Measurements from ENCODE around the gene CHKB. TPM values are rescaled to one million over a fixed set of nuclear protein-coding genes. Genes with fewer than 3 reads are reported as not detected.

CHKB gene
- total RNA-seq, 2 experiments from 2014 or later: 85.8 to 100 TPM

- ChIA-PET CTCF (ENCODE audit: unreplicated experiment) (no interaction called here), POLR2A (no interaction called here)
- Histone ChIP-seq H4K20me1 (ENCODE audit: insufficient read depth, low read length) (no peaks in the 10 kb centered on the region), H3K36me3 (ENCODE audit: insufficient read depth, low read length) (no peaks in the 10 kb centered on the region), H3K27ac (ENCODE audit: low read depth, low read length, poor library complexity, severe bottlenecking) (no peak overlapping the region), H3K9me2 (ENCODE audit: insufficient read depth, low read length) (no peaks in the 10 kb centered on the region), H3K4me1 (ENCODE audit: insufficient read depth, low read length, poor library complexity, severe bottlenecking) (peaks cover 41% of the 10 kb centered on the region), H3K9me3 (ENCODE audit: low read length) (no peaks in the 10 kb centered on the region), H3K4me2 (ENCODE audit: low read length) (no peak overlapping the region), H2AFZ (ENCODE audit: low read length) (no peak overlapping the region), H3K79me2 (ENCODE audit: insufficient read depth, low read depth, low read length) (no peaks in the 10 kb centered on the region), H3K4me3 (ENCODE audit: low read depth, low read length, poor library complexity, severe bottlenecking) (no peak overlapping the region)
- intact Hi-C loops (cut with micrococcal nuclease; ENCODE audit: unreplicated experiment): loop anchor here (5.0 kb wide), 1 partner anchor 372 kb away; the partner anchor contains the start of gene HDAC10
- no peak for DNase-seq (ENCODE audit: low spot score)
- TF ChIP-seq EZH2phosphoT487 (IDR thresholded peaks at IDR 0.05; ENCODE audit: borderline replicate concordance, low read depth, low read length): no peak
- TF ChIP-seq, protein P1, sequence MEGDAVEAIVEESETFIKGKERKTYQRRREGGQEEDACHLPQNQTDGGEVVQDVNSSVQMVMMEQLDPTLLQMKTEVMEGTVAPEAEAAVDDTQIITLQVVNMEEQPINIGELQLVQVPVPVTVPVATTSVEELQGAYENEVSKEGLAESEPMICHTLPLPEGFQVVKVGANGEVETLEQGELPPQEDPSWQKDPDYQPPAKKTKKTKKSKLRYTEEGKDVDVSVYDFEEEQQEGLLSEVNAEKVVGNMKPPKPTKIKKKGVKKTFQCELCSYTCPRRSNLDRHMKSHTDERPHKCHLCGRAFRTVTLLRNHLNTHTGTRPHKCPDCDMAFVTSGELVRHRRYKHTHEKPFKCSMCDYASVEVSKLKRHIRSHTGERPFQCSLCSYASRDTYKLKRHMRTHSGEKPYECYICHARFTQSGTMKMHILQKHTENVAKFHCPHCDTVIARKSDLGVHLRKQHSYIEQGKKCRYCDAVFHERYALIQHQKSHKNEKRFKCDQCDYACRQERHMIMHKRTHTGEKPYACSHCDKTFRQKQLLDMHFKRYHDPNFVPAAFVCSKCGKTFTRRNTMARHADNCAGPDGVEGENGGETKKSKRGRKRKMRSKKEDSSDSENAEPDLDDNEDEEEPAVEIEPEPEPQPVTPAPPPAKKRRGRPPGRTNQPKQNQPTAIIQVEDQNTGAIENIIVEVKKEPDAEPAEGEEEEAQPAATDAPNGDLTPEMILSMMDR (conservative IDR thresholded peaks at IDR 0.05; ENCODE audit: low read length): no peak
- no TSS peak for BruUV-seq (replicated peaks)
These were observed 41.9 kb upstream of the CHKB start for GRCh38 chr22:50624347-50625130.

GRCh38 chr22:50622723-50623327 lies 40.2 kb upstream of the CHKB start:
- H3K36me3 ChIP-seq (ENCODE audit: insufficient read depth, low read length): no peaks in the 10 kb centered on the region
- peak overlapping the region; percentile 82 for H3K27ac ChIP-seq (ENCODE audit: low read depth, low read length, poor library complexity, severe bottlenecking)
- TF ChIP-seq, protein P1 (conservative IDR thresholded peaks at IDR 0.05; ENCODE audit: low read length): no peak
- no peak for TF ChIP-seq EZH2phosphoT487 (IDR thresholded peaks at IDR 0.05; ENCODE audit: borderline replicate concordance, low read depth, low read length)
- DNase-seq (ENCODE audit: low spot score): peak; percentile 44
- H3K4me3 ChIP-seq (ENCODE audit: low read depth, low read length, poor library complexity, severe bottlenecking): no peak overlapping the region
- no peaks in the 10 kb centered on the region for H3K79me2 ChIP-seq (ENCODE audit: insufficient read depth, low read depth, low read length)
- intact Hi-C loops (cut with micrococcal nuclease; ENCODE audit: unreplicated experiment): loop anchor here (5.0 kb wide), 1 partner anchor 371 kb away; the partner anchor contains the start of gene HDAC10
- H2AFZ ChIP-seq (ENCODE audit: low read length): no peak overlapping the region
- peaks cover 37% of the 10 kb centered on the region for H3K4me1 ChIP-seq (ENCODE audit: insufficient read depth, low read length, poor library complexity, severe bottlenecking)
- H3K4me2 ChIP-seq (ENCODE audit: low read length): peak overlapping the region; percentile 95
- no peaks in the 10 kb centered on the region for H3K9me2 ChIP-seq (ENCODE audit: insufficient read depth, low read length)
- BruUV-seq (replicated peaks): no TSS peak
- H3K9me3 ChIP-seq (ENCODE audit: low read length): no peaks in the 10 kb centered on the region
- ChIA-PET CTCF (ENCODE audit: unreplicated experiment) (no interaction called here), POLR2A (no interaction called here)
- no peaks in the 10 kb centered on the region for H4K20me1 ChIP-seq (ENCODE audit: insufficient read depth, low read length)

Data from OCI-LY7 (cell line).